GM12874 (cell line): ENCODE measurements around the gene CLIC1.

Source experiments
- CTCF ChIP-seq: IDR thresholded peaks from 2 replicates; pipeline ENCODE4 v1.5.1; 2011; ENCODE audit warnings: low read depth, mild to moderate bottlenecking, control low read depth, low read length, moderate library complexity; ENCODE audit not compliant: insufficient read depth

CLIC1 gene

GRCh38 chr6:31693535-31693934 lies 42.8 kb downstream of the CLIC1 start:
- TF ChIP-seq CTCF = no peak

- TF ChIP-seq CTCF = no peak
Observed at GRCh38 chr6:31692886-31693285, 43.4 kb downstream of the CLIC1 start.

- TF ChIP-seq CTCF = no peak
Observed at GRCh38 chr6:31692353-31692752, 44.0 kb downstream of the CLIC1 start.

- TF ChIP-seq CTCF = no peak
Observed at GRCh38 chr6:31691564-31692108, 44.7 kb downstream of the CLIC1 start.

GRCh38 chr6:31691078-31691463 lies 45.3 kb downstream of the CLIC1 start:
- TF ChIP-seq CTCF = no peak

GRCh38 chr6:31690231-31691077 lies 45.9 kb downstream of the CLIC1 start:
- no peak for TF ChIP-seq CTCF

- peak; percentile 58 for TF ChIP-seq CTCF
Observed at GRCh38 chr6:31689249-31690110, 46.9 kb downstream of the CLIC1 start.
